WI38 (cell line): ENCODE data around the gene XYLB.

ENCODE experiments used
- H3K4me3 ChIP-seq: 2 replicates; pipeline ENCODE4 v1.5.1; 2011; ENCODE audit warnings: low read depth, mild to moderate bottlenecking, control low read depth, low read length
- TF ChIP-seq, protein P1 (sequence below): IDR thresholded peaks from 2 replicates; pipeline ENCODE4 v1.5.1; 2012; ENCODE audit warnings: low read depth, mild to moderate bottlenecking, control low read depth, low read length

Gene XYLB

DNA sequence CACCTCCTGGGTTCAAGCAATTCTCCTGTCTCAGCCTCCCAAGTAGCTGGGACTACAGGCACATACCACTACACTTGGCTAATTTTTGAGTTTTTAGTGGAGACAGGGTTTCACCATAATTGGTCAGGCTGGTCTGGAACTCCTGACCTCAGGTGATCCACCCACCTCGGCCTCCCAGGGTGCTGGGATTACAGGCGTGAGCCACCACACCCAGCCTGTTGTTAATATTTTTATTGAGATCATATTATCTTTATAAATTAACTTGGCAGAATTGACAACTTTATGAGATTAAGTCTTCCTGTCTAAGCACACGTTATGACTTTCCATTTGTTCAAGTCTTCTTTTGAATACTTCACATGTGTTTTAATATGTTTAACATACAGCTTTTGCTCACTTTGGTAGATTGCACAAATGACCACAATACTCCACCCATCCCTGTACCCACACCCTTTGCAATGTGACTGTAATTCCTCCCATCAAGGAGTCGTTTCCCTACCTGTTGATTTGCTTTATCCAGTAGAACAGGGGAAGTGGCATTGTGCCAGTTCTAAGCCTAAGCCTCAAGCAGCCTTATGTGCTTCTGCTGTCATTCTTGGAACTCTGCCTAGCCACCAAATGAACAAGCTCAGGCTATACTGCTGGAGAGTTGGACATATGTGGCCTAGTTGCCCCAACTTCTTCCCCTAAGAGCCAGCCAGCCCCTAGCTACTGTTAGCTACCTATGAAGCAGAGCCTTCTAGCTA, 8.2 kb downstream of the XYLB start:
- no peak overlapping the region for H3K4me3 ChIP-seq
- TF ChIP-seq, protein P1, sequence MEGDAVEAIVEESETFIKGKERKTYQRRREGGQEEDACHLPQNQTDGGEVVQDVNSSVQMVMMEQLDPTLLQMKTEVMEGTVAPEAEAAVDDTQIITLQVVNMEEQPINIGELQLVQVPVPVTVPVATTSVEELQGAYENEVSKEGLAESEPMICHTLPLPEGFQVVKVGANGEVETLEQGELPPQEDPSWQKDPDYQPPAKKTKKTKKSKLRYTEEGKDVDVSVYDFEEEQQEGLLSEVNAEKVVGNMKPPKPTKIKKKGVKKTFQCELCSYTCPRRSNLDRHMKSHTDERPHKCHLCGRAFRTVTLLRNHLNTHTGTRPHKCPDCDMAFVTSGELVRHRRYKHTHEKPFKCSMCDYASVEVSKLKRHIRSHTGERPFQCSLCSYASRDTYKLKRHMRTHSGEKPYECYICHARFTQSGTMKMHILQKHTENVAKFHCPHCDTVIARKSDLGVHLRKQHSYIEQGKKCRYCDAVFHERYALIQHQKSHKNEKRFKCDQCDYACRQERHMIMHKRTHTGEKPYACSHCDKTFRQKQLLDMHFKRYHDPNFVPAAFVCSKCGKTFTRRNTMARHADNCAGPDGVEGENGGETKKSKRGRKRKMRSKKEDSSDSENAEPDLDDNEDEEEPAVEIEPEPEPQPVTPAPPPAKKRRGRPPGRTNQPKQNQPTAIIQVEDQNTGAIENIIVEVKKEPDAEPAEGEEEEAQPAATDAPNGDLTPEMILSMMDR, result no peak

DNA sequence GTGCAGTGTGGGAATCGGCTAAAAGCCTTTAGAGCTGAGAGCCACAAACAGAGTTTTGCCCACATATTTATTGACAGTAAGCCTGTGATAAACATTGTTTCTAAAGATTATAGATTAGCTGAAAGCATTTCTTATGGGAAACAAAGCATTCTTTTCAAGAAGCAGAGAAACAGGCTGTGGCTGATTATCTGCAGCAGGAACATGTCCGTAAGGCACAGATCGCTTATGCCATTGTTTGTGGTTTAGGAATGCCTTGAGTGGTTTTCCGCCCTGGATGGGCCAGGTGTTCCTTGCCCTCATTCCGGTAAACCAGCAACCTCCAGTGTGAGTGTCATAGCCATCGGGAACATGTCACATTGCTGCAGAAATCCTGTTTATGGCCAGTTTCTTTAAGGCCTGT, 12.5 kb downstream of the XYLB start:
- TF ChIP-seq, protein P1, result no peak
- no peak overlapping the region for H3K4me3 ChIP-seq

DNA sequence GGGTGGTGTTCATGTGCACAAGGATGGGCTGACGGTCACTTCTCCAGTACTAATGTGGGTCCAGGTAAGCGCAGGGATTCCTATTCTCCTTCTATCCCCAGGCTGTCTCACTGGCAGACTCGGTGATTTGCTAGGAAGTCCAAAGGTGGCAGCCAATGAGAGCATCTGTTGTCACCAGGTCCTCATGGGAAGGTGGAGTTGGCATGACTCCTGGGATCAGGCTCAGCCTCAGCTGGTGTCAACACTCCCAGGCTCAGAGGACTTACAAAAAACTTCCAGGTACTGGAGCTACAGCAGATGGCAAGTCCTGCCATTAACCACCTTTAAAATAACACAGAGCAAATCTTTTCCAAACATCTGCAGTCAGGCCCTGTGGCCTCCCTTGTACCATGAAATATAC, 13.8 kb downstream of the XYLB start:
- TF ChIP-seq, protein P1, result no peak
- H3K4me3 ChIP-seq, result no peak overlapping the region

DNA sequence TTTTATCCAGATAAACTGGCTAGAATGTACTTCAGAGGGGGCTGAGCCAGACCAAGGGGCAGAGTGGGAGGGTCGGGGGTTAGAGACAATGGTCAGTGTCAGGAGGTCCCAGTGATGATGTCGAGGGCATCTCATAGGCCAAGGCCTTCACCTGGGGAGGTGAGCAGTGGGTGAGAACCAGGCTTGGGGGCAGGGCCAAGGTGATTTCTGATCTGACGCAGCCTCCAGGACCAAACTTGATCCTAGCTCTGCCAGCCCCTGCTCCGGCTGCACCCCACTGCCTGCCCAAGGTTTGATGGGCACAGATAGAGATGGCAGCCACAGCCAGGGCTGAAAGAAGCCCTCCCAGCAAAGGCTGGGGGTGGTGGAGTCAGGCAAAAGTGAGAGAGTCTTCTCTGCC, 14.9 kb downstream of the XYLB start:
- TF ChIP-seq, protein P1, result no peak
- no peak overlapping the region for H3K4me3 ChIP-seq

DNA sequence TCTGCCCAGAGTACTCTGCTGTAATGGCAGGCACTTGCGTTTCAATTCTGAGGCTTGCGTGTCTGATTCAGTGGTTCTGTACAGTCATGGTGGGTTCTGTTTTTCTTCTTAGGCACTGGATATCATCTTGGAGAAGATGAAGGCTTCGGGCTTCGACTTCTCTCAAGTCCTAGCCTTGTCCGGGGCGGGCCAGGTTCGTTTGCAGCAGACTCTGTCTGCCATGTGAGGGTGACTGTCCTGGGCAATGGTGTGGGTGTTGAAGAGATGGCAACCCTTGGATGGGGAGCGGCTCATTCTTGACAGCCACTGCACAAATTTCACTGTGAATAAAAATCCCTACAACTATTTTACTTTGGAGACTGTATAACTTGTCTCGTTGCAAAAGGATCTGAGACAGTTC, 16.2 kb downstream of the XYLB start:
- TF ChIP-seq, protein P1, result no peak
- no peak overlapping the region for H3K4me3 ChIP-seq

DNA sequence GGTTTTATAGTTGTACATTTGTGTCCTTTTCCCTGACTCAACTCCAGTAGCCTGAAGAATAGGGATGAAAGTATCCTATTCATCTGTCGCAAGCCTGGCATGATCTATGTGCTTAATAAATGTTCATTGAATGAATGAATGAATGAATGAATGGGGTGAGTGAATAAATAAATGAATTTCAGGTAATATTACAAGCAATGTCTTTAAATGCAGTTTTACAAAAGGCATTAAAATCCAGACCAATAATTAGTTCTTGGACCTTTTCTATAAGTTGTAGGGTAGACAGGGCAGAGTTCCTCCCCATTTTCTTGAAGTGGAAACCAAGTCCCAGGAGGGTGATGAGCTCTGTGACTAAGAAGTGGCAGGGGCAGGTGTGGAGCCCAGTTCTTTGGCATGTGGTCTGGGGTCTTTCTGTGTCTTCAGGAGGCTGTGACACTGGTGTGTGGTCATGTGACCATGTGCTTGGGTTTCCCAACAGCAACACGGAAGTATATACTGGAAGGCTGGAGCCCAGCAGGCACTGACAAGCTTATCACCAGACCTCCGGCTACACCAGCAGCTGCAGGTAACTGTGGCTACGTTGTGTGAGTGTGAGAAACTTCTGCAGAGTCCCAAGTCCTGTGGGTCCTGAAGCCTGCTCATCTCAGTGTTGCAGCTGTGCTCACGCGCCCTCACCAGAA, 18.3 kb downstream of the XYLB start:
- no peak overlapping the region for H3K4me3 ChIP-seq
- TF ChIP-seq, protein P1, result no peak

DNA sequence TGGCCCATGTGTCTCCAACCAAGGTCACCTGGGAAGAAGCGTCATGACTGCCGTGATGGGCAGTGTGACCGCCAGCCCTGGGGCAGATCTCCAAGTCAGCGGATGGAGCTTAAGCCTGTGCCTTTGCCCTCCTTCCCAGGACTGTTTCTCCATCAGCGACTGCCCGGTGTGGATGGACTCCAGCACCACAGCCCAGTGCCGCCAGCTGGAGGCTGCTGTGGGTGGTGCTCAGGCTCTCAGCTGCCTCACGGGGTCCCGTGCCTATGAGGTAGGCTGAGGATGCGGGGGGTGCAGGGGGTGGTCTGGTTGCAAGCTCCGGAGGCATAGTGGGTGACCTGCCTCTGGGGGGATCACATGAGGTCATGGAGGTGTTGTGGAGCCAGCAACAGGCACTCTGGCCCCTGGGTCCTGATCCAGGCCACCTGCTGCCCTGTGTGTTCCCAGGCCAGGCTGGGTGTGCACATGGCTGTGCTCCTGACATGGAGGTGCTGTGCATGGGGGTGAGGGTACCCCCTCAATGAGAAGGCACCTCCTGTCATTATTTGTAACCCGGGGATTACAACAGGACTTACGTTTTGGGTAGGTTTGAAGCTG, 19.0 kb downstream of the XYLB start:
- TF ChIP-seq, protein P1, result no peak
- H3K4me3 ChIP-seq, result no peak overlapping the region
